Right renal cortex interstitium (tissue), 3 donors: ENCODE data around the gene FPR2. TPM values are rescaled to one million over a fixed set of nuclear protein-coding genes. Genes with fewer than 3 reads are reported as not detected.

Experiments
- DNase-seq, 3 donors: peaks; one replicate each; pipeline ENCODE4 v3.0.0-alpha.2; 2013; ENCODE audit warnings: low read depth in 3 of 3, low spot score in 2 of 3
- polyA plus RNA-seq, 3 donors: library from polyadenylated mRNA; unstranded; fragments of 120-200 nt; gene quantifications; one replicate each; pipeline ENCODE4 v1.2.1, GENCODE V29; 2013; ENCODE audit not compliant: insufficient read length in 3 of 3

Gene FPR2
- polyA plus RNA-seq, 3 donors, result 0.18 to 0.21 TPM; not detected in 1

GRCh38 chr19:51781999-51782398 lies 21.0 kb downstream of the FPR2 start:
- DNase-seq, result no peak

DNA sequence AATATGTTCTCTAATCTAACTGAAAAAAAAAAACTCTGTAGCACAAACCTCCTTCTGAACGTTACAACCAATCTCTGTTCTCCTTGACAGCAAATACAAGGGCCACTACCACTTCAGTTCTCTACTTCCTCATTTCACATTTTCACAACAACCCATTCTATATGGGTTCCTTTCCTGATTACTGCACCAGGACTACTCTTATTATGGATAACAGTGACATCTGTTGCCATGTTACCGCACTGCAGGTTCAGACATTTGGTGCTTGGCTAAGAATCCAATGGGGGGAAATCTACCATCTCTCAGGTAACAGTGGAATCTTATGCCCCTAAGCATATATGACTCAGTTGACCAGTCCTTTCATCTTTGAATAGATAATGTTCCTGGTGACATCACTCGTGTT lies 22.4 kb downstream of the FPR2 start:
- no peak for DNase-seq

DNA sequence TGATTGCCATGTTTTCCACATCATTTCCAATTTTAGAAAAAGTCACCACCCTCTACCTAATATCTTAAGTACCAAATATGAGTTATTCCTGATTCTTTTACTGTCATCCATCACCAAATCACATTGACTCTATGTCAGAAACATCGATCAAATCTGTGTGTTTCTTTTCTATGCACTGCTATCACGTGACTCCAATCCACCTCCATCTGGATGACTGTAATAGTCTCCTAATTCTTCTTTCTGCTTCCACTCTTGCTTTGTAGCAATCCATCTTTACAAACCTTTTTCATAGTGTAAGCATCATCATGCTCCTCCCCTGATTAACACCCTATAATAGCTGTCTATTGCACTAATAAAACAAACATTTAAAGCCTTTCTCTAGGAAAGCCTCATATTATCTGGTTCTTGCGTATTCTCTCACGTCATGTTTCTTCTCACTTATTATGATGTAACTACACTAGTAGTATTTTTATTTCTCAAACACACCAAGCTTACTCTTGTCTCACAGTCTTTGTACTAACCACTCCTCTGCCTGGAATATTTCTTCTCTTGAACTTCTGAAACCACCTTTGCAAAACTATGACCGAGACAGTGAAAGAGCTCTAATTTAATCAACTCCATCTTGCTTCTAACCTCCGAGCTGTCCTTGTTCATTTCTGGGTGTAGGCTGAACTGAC lies 23.3 kb downstream of the FPR2 start:
- no peak for DNase-seq

DNA sequence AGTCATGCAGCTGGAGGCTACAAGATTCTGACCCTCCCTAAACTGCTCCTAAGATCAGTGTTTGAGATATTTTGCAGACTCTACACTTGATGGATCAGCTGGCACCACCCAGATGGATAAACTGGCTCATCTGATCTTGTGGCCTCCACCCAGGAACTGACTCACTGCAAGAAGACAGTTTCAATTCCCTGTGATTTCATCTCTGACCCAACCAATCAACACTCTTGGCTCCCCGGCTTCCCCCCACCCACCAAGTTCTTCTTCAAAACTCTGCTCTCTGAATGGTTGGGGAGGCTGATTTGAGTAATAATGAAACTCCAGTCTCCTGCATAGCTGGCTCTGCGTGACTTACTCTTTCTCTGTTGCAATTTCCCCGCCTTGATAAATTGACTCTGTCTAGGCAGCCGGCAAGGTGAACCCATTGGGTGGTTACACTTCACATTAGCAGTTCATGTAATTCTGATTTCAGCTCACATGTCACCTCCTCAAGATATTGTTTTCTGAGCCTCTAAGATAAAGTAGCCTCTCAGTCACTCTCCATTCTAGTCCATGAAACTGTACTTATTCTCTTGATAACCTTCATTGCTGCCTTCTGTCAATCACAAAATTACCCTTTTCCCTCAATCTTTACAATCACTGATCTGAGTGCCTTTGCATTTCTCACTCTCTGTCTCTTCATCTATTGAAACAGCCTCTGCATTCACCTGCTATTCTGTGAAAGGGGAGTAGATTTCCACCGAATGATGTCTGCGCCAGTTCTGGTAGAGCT lies 24.1 kb downstream of the FPR2 start:
- DNase-seq, result no peak

- DNase-seq, result no peak
Measured at GRCh38 chr19:51786646-51787494, 25.9 kb downstream of the FPR2 start.

GRCh38 chr19:51788029-51788428 lies 27.0 kb downstream of the FPR2 start:
- DNase-seq, result no peak

DNA sequence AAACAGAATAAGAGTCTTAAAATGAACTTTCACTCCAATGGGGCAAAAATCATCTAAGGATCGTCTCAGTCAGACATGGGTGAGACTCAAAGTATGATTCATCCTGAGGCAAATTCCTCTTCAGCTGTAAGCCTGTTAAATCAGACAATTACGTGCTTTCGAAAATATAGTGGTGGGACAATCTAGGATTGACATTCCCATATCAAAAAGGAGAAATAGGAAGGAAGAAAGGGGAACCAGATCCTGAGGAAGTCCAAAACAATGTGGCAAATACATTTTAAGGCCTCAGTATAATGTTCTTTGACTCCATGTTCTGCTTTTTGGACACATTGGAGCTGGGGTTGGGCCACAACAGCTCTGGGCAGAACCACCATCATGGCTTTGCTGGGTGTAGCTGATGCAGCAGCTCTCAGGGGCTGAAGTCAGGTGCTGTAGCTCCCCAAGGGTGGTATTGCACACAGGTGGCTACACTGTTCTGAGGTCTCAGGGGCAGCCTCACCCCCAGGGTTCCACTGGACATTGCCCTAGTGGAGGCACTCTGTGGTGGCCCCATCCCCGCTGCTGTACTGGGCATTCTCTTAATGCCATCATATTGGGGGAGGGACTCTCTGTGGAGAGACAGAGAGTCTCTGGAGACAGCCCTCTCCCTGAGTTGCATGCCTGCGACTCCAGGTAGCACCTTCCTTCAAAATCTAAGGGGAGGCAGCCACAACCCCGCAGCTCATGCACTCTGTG lies 28.2 kb downstream of the FPR2 start:
- DNase-seq, result no peak

DNA sequence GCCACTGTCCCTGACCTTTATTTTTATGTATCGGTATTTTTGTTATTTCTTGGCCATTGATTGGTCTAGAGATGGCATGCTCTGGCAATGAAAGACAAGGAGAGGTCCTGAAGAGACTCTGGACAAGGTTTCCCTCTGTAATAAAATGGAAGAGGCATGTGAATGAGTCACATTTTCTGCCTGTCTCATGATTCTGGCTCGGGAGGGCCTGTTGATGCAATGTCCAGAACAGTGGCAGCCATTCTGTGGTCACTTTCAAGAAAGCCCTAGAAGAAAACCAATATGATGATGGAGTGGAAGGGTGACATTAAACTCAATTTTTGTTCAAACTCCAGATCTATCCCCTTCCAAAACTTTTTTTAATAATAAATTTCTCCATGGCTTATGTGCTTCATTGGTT lies 32.0 kb downstream of the FPR2 start:
- DNase-seq, result no peak

DNA sequence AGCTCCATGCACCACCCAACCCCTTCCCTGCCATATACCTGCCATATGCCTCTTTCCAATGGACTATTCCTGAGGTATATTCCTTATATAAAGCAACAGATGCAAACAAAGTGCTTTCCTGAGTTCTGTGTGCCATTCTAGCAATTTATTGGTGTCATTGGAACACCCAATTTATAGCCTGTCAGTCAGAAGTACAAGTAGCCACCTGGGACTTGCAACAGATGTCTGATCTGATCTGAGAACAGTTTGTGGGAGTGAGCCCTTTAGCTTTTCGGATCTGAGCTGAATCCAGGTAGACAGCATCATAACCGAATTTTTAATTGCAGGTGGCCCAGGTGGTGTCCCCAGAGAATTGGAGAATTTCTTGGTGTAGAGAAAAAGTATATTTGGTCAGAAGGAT lies 33.0 kb downstream of the FPR2 start:
- DNase-seq, result no peak

GRCh38 chr19:51794885-51795490 lies 34.0 kb downstream of the FPR2 start, which contains the start of gene FPR3:
TSS of gene FPR3 (plus strand) at chr19:51795157. CDS start at chr19:51823749, 28,592 bp downstream.
- DNase-seq, result no peak

GRCh38 chr19:51796195-51796679 lies 35.3 kb downstream of the FPR2 start:
- no peak for DNase-seq

- DNase-seq, result no peak
Measured at GRCh38 chr19:51797480-51797879, 36.5 kb downstream of the FPR2 start.

DNA sequence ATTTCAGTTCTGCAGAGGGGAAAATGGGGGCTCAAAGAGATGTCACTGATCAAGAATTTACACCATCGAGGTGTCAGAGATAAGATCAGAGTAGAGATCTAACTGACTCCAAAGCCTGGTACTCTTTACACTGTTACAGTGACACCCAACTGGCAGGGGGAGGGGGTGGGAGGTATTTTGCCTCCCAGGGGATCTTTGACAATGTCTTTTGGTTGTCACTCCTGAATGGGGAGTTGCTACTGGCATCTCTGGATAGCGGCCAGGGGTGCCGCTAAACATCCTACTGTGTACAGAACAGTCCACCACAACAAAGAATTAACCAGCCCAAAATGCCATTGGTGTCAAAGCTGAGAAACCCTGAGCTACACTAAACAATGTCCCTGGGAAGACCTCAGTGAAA lies 37.1 kb downstream of the FPR2 start:
- no peak for DNase-seq

- DNase-seq, result no peak
Measured at GRCh38 chr19:51799034-51799773, 38.2 kb downstream of the FPR2 start.

DNA sequence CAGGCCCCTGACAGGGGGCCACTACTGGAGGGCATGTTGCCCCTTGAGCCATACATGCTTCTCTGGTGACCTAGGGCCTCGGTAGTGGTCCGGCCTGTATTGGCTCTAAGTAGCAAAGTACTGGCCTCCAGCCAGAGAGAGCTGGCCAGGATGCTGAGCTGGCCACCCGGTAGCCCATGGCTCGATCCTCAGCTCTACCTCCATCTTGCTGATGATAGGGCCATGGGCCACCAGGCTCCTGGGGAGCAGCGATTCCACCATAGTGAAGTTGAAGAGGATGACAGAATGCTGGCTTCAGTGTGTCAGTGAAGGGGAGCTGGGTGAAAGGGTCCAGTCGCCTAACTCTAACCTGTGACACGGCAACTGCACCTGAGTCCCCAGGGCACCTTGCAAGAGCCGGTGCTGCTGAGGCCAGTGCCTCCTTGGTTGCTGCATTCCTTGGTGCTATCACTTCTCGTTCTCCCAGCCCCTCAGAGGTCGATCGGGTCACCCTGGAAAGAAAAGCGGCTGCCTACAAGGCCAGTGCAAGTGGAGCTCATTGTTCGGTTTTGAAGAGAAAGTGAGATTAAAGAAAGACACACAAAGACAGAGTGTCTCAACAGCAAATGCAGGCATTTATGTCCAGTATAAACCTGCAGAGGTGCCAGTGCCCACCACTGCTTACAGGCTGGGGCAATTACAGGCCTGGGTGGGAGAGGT lies 38.9 kb downstream of the FPR2 start:
- no peak for DNase-seq

- no peak for DNase-seq
Measured at GRCh38 chr19:51800473-51801244, 39.7 kb downstream of the FPR2 start.

DNA sequence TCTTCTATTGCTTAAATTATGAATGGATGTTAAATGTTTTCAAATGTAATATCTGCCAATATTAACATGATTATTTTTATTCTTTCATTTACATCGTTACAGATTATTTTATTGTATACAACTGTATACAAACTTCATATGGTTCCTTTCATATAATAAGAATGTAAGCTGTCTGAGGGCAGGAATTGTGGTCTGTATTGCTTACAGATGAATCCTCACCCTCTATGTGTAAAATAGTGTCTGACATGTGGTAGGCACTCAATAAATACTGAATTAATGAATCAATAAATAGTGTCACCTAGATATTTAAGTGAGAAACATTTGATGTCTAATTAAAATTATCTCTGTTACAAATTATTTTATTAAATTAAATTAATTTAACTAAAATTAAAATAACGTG lies 41.8 kb downstream of the FPR2 start:
- no peak for DNase-seq

DNA sequence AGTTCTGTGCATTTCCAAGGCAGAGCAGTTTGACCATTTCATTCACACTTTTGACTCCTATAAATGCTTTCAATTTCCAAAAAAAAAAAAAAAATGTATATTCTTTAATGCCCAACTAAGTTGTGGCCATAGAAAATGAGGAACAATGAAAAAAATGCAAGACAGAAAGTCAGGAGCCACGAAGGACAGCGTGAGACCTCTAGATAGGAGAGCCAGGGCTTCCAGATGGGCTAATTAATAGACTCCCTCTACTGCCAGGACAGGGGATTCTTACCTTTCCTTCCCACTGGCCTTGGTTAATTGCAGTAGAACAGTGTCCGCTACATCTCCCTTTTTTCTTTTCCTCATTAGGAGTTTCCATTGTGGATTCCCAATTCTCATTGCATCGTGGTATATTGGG lies 42.5 kb downstream of the FPR2 start:
- DNase-seq, result no peak
